K562 (cell line): ENCODE data around the gene HMX3. TPM values are rescaled to one million over a fixed set of nuclear protein-coding genes. Genes with fewer than 3 reads are reported as not detected.

ENCODE experiments used
- ATAC-seq: fragments of 200-7000 bp; cut with Tn5 transposase; 3 replicates; pipeline ENCODE4 v1.9.1; 2020; ENCODE audit warnings: moderate library complexity
- BruUV-seq: library from RNA; stranded (reverse); fragments of 400-500 nt; replicated peaks from 2 replicates; lab custom pipeline; 2021; lab: Mats Ljungman, UMichigan
- CTCF ChIA-PET: fragments of 300-600 bp; formaldehyde crosslinking; extraction: SDS; loops from one replicate; lab custom pipeline; 2021; ENCODE audit warnings: low intra/inter-chr PET ratio; lab: Yijun Ruan, JAX
- POLR2A ChIA-PET: fragments of 300-600, 350-650 bp; sonication (Branson Sonifier 250); formaldehyde crosslinking; extraction: SDS; loops from one replicate; lab custom pipeline; 2021; ENCODE audit warnings: antibody characterized with exemption, inconsistent platforms; lab: Yijun Ruan, JAX
- DNase-seq, 4 experiments: peaks; one replicate each; pipeline versions ENCODE4 v3.0.0 to v3.0.0-alpha.2; 2011 to 2018; ENCODE audit warnings: low spot score in 3 of 4, mixed read lengths in 3 of 4; ENCODE audit errors: extremely low read depth in 1 of 4
- FAIRE-seq: peaks from 2 replicates; lab custom pipeline; 2011; peaks lifted over from hg19 to GRCh38; lab: Jason Lieb, UNC
- H2AFZ ChIP-seq: 2 replicates; pipeline ENCODE4 v1.6.0; 2011; ENCODE audit warnings: low read depth, low read length, control low read depth, inconsistent platforms
- H3K27ac ChIP-seq: fragments of 200-600 bp; 3 replicates; pipeline ENCODE4 v1.8.0; 2011; ENCODE audit warnings: low read depth, mild to moderate bottlenecking, control low read depth, inconsistent platforms, low read length, moderate library complexity, mixed read lengths; ENCODE audit errors: extremely low read depth
- H3K27me3 ChIP-seq, 2 experiments: fragments of 300-600 bp in 1 of 2; 2 replicates in 1 of 2; 3 replicates in 1 of 2; pipeline versions ENCODE4 v1.6.0 to v1.8.0; 2011; ENCODE audit warnings: inconsistent platforms in 2 of 2, low read length in 2 of 2, mild to moderate bottlenecking in 1 of 2, mixed read lengths in 1 of 2, moderate library complexity in 1 of 2; ENCODE audit not compliant: control insufficient read depth in 2 of 2, insufficient read depth in 2 of 2
- H3K36me3 ChIP-seq: fragments of 300-600 bp; 3 replicates; pipeline ENCODE4 v1.8.0; 2011; ENCODE audit warnings: mild to moderate bottlenecking, low read length, inconsistent platforms; ENCODE audit not compliant: control insufficient read depth, insufficient read depth
- H3K4me1 ChIP-seq, 2 experiments: fragments of 200-600 bp in 1 of 2; replicated peaks in 1 of 2; 2 replicates in 1 of 2; 3 replicates in 1 of 2; pipeline versions ENCODE4 v1.5.1 to v1.8.0; 2011; ENCODE audit warnings: inconsistent platforms in 2 of 2, low read length in 2 of 2, mild to moderate bottlenecking in 1 of 2, mixed read lengths in 1 of 2, moderate library complexity in 1 of 2; ENCODE audit not compliant: control insufficient read depth in 2 of 2, insufficient read depth in 2 of 2
- H3K4me2 ChIP-seq: 2 replicates; pipeline ENCODE4 v1.6.1; 2011; ENCODE audit warnings: low read length, control low read depth, inconsistent platforms, mixed read lengths; ENCODE audit not compliant: insufficient read depth
- H3K4me3 ChIP-seq: fragments of 200-600 bp; sonication (generic), shearing (Covaris generic); 2 replicates; pipeline ENCODE4 v1.5.1; 2016; ENCODE audit warnings: control low read depth, inconsistent platforms
- H3K79me2 ChIP-seq: fragments of 200-600 bp; 3 replicates; pipeline ENCODE4 v1.8.0; 2011; ENCODE audit warnings: low read length, inconsistent platforms; ENCODE audit not compliant: control insufficient read depth, insufficient read depth
- H3K9ac ChIP-seq, 2 experiments: 2 replicates each; pipeline versions ENCODE4 v1.6.0 to v1.6.1; 2011; ENCODE audit warnings: low read depth in 2 of 2, low read length in 2 of 2, control low read depth in 1 of 2, inconsistent platforms in 1 of 2, mild to moderate bottlenecking in 1 of 2, mixed read lengths in 1 of 2; ENCODE audit not compliant: insufficient read depth in 1 of 2
- H3K9me1 ChIP-seq: one replicate; pipeline ENCODE4 v1.6.0; 2011; ENCODE audit warnings: inconsistent platforms, mild to moderate bottlenecking, low read length, moderate library complexity; ENCODE audit not compliant: control insufficient read depth, insufficient read depth
- H3K9me3 ChIP-seq: replicated peaks from 2 replicates; pipeline ENCODE4 v1.5.1; 2011; ENCODE audit warnings: low read depth, low read length, inconsistent platforms; ENCODE audit not compliant: control insufficient read depth, insufficient read depth
- H4K20me1 ChIP-seq: replicated peaks from 2 replicates; pipeline ENCODE4 v1.6.1; 2011; ENCODE audit warnings: low read length, inconsistent platforms, mixed read lengths; ENCODE audit not compliant: control insufficient read depth, insufficient read depth
- CREM ChIP-seq: IDR thresholded peaks from 2 replicates; pipeline ENCODE4 v1.6.1; 2014; ENCODE audit warnings: antibody characterized with exemption, low read depth
- ETS2 ChIP-seq: IDR thresholded peaks from 2 replicates; pipeline ENCODE4 v1.6.1; 2016; ENCODE audit warnings: borderline replicate concordance, missing genetic modification characterization, mild to moderate bottlenecking, moderate library complexity, missing compliant biosample characterization; ENCODE audit not compliant: poor library complexity, severe bottlenecking
- HIVEP1 ChIP-seq: fragments of 250-450 bp; sonication (Bioruptor Pico); IDR thresholded peaks from 2 replicates; pipeline ENCODE4 v1.4.0; 2020; ENCODE audit warnings: mild to moderate bottlenecking
- JUN ChIP-seq, 2 experiments: sonication (generic) in 1 of 2; formaldehyde crosslinking in 1 of 2; IDR thresholded peaks; 2 replicates each; pipeline versions ENCODE4 v1.6.1 to v1.8.0; 2012 to 2022; ENCODE audit warnings: borderline replicate concordance in 2 of 2, mild to moderate bottlenecking in 2 of 2, improper control_type of control experiment in 1 of 2, low read depth in 1 of 2, low read length in 1 of 2, missing genetic modification reagents in 1 of 2
- KDM2B ChIP-seq: fragments of 250-450 bp; sonication (Bioruptor Pico); IDR thresholded peaks from 2 replicates; pipeline ENCODE4 v1.8.0; 2021; ENCODE audit warnings: mild to moderate bottlenecking, moderate library complexity
- NRF1 ChIP-seq, 2 experiments: fragments of 450-650 bp; IDR thresholded peaks in 1 of 2; conservative IDR thresholded peaks in 1 of 2; 2 replicates each; pipeline ENCODE4 v1.6.1; 2014; ENCODE audit warnings: mild to moderate bottlenecking in 2 of 2
- PCBP1 ChIP-seq: fragments of 200-400 bp; formaldehyde crosslinking; IDR thresholded peaks from 2 replicates; pipeline ENCODE4 v1.6.1; 2018; ENCODE audit warnings: mild to moderate bottlenecking, low read depth, low read length; ENCODE audit not compliant: poor library complexity, severe bottlenecking
- POLR2B ChIP-seq: fragments of 450-650 bp; IDR thresholded peaks from 2 replicates; pipeline ENCODE4 v1.6.1; 2018; ENCODE audit warnings: low read depth; ENCODE audit not compliant: partially characterized antibody
- RBM25 ChIP-seq: fragments of 200-400 bp; formaldehyde crosslinking; IDR thresholded peaks from 2 replicates; pipeline ENCODE4 v1.6.1; 2018; ENCODE audit warnings: low read length, low read depth, moderate library complexity; ENCODE audit not compliant: severe bottlenecking
- SMARCE1 ChIP-seq: fragments of 450-650 bp; IDR thresholded peaks from 2 replicates; pipeline ENCODE4 v1.7.1; 2016; ENCODE audit warnings: mild to moderate bottlenecking
- SRSF1 ChIP-seq: fragments of 200-400 bp; formaldehyde crosslinking; IDR thresholded peaks from 2 replicates; pipeline ENCODE4 v1.6.1; 2017; ENCODE audit warnings: mild to moderate bottlenecking, low read depth, low read length, moderate library complexity
- TAF15 ChIP-seq: fragments of 200-400 bp; formaldehyde crosslinking; IDR thresholded peaks from 2 replicates; pipeline ENCODE4 v1.6.1; 2017; ENCODE audit warnings: mild to moderate bottlenecking, low read depth, low read length, moderate library complexity
- USF1 ChIP-seq: sonication (generic); formaldehyde crosslinking; IDR thresholded peaks from 2 replicates; pipeline ENCODE4 v1.9.0; 2022; ENCODE audit warnings: mild to moderate bottlenecking, missing genetic modification reagents
- ZNF134 ChIP-seq: fragments of 250-450 bp; sonication (Bioruptor Pico); conservative IDR thresholded peaks from 2 replicates; pipeline ENCODE4 v1.4.0; 2020
- ZNF75A ChIP-seq: fragments of 450-650 bp; formaldehyde crosslinking; IDR thresholded peaks from 2 replicates; pipeline ENCODE4 v1.4.0; 2020; ENCODE audit warnings: mild to moderate bottlenecking
- WGBS: fragments of 100-300 bp; shearing (Covaris generic); methylation state at CpG from one replicate; pipeline ENCODE4 v1.1.6; 2016; ENCODE audit warnings: low coverage, mixed read lengths; ENCODE audit not compliant: insufficient coverage; ENCODE audit errors: missing lambda C conversion rate; 5-methylcytosine and 5-hydroxymethylcytosine counted together
- in situ Hi-C: fragments of 300-500 bp; cut with MboI; formaldehyde crosslinking; loops from 4 replicates; pipeline ENCODE4 v1.15.0; 2018; ENCODE audit warnings: inconsistent platforms, mixed read lengths
- intact Hi-C: fragments of 100-400 bp; cut with micrococcal nuclease; formaldehyde crosslinking; loops from 2 replicates; pipeline ENCODE4 v1.14.2; 2022
- polyA plus RNA-seq, 8 experiments: library from polyadenylated mRNA; depleted of rRNA in 4 of 8; stranded (reverse) in 5 of 8; unstranded in 3 of 8; fragments of >200 nt; fragmentation: Nextera tagmentation in 2 of 8; fragmentation: Illumina TruSeq in 1 of 8; extraction: Ambion mirVana in 2 of 8; extraction: Trizol in 1 of 8; gene quantifications; 2 replicates each; pipeline versions ENCODE4 v1.2.1 to v1.2.3, GENCODE V29; 2011 to 2014; ENCODE audit warnings: inconsistent platforms in 1 of 8, missing spikeins in 1 of 8
- total RNA-seq, 7 experiments: library from RNA; depleted of rRNA in 6 of 7; stranded (reverse); fragments of >200 nt in 6 of 7; fragmentation: Illumina TruSeq in 2 of 7; extraction: Trizol in 2 of 7; gene quantifications; 2 replicates each; pipeline versions ENCODE4 v1.2.1 to v1.2.3, GENCODE V29; 2011 to 2021; ENCODE audit warnings: low replicate concordance in 1 of 7
- TF ChIP-seq, protein P1 (sequence below), 2 experiments: fragments of 450-650 bp; IDR thresholded peaks; 2 replicates each; pipeline ENCODE4 v1.6.1; 2016
- TF ChIP-seq, protein P2 (sequence below), 2 experiments: fragments of 450-650 bp in 1 of 2; sonication (generic) in 1 of 2; formaldehyde crosslinking; conservative IDR thresholded peaks; 2 replicates each; pipeline versions ENCODE4 v1.4.0 to v1.8.1; 2020 to 2022; ENCODE audit warnings: mild to moderate bottlenecking in 1 of 2, missing genetic modification reagents in 1 of 2

The HMX3 gene
- total and polyA plus RNA-seq, 9 of the 15 experiments (the other 6 are each of a cell fraction or from before 2014, with no cell fraction given): 0.55 to 43.5 (median 7.4) TPM; not detected in 2

GRCh38 chr10:123154092-123154710, 18.4 kb downstream of the HMX3 start, which contains the start of gene BUB3:
TSS of gene BUB3 (plus strand) at chr10:123154402. CDS start at chr10:123154918, 516 bp downstream.
- peak within 1 kb of the TSS; percentile 84 for H2AFZ ChIP-seq
- no peaks in the 10 kb centered on the region for H3K9me1 ChIP-seq
- ChIA-PET POLR2A (interaction anchor here (0.6 to 2.9 kb wide), 10 partner anchors 9 to 31 kb away, joined by 3 to 34 read pairs (median 6); no protein-coding TSS in a partner anchor), CTCF (no interaction called here)
- no TSS peak for BruUV-seq
- no peaks in the 10 kb centered on the region for H3K27me3 ChIP-seq
- H3K36me3 ChIP-seq: peaks cover 46% of the 10 kb centered on the region
- H3K9ac ChIP-seq: peak within 1 kb of the TSS; percentile 92 to 99
- peak; percentile 100 for FAIRE-seq
- in situ Hi-C loops: no loop called here
- peaks cover 13 to 24% of the 10 kb centered on the region in 2 experiments; a peak in 3 of 5 replicates for H3K4me1 ChIP-seq
- intact Hi-C loops: loop anchor here (1.0 kb wide), 1 partner anchor 15 kb away; no protein-coding TSS in a partner anchor
- H3K4me2 ChIP-seq: peak within 1 kb of the TSS; percentile 93
- under 1% methylated on average over 37 of the region's 50 CpGs for WGBS
- no peaks in the 10 kb centered on the region for H3K9me3 ChIP-seq
- H3K4me3 ChIP-seq: peak within 1 kb of the TSS; percentile 90
- H3K79me2 ChIP-seq: peaks cover 51% of the 10 kb centered on the region
- DNase-seq: peak; percentile 95 to 97 (median 96)
- peak; percentile 97 for ATAC-seq
- peak within 1 kb of the TSS; percentile 98 for H3K27ac ChIP-seq
- H4K20me1 ChIP-seq: peaks cover 10% of the 10 kb centered on the region
- TF ChIP-seq, protein P1, sequence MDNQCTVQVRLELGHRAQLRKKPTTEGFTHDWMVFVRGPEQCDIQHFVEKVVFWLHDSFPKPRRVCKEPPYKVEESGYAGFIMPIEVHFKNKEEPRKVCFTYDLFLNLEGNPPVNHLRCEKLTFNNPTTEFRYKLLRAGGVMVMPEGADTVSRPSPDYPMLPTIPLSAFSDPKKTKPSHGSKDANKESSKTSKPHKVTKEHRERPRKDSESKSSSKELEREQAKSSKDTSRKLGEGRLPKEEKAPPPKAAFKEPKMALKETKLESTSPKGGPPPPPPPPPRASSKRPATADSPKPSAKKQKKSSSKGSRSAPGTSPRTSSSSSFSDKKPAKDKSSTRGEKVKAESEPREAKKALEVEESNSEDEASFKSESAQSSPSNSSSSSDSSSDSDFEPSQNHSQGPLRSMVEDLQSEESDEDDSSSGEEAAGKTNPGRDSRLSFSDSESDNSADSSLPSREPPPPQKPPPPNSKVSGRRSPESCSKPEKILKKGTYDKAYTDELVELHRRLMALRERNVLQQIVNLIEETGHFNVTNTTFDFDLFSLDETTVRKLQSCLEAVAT (IDR thresholded peaks at IDR 0.05): peak in 1 of 2 experiments; percentile 51; a peak in 1 of 4 replicates
- no peak for TF ChIP-seq PCBP1
- peak; percentile 89 for TF ChIP-seq POLR2B
- no peak for TF ChIP-seq HIVEP1 (CRISPR knock-in tag)
- 0 out of 2 replicates have a peak, but pooled peaks have one; percentile 12 for TF ChIP-seq SMARCE1
- no peak for TF ChIP-seq NRF1 (conservative IDR thresholded peaks at IDR 0.05 in 1 of 2, IDR thresholded peaks at IDR 0.05 in 1 of 2)
- no peak for TF ChIP-seq SRSF1
- no peak for TF ChIP-seq ZNF75A (CRISPR knock-in tag)
- TF ChIP-seq ETS2 (tag): no peak
- TF ChIP-seq CREM: peak; percentile 91
- TF ChIP-seq, protein P2, sequence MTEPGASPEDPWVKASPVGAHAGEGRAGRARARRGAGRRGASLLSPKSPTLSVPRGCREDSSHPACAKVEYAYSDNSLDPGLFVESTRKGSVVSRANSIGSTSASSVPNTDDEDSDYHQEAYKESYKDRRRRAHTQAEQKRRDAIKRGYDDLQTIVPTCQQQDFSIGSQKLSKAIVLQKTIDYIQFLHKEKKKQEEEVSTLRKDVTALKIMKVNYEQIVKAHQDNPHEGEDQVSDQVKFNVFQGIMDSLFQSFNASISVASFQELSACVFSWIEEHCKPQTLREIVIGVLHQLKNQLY (CRISPR knock-in tag; conservative IDR thresholded peaks at IDR 0.05): no peak
- peak; percentile 98 for TF ChIP-seq USF1 (CRISPR knock-in tag)
- peak; percentile 65 for TF ChIP-seq RBM25
- no peak for TF ChIP-seq ZNF134 (CRISPR knock-in tag)
- no peak for TF ChIP-seq KDM2B (CRISPR knock-in tag)
- peak; percentile 23; the same call in 1 of the 2 replicates for TF ChIP-seq JUN (IDR thresholded peaks at IDR 0.05; ENCODE audit: borderline replicate concordance, low read depth, low read length)
- TF ChIP-seq JUN (CRISPR knock-in tag; IDR thresholded peaks at IDR 0.05; ENCODE audit: borderline replicate concordance): no peak
- no peak for TF ChIP-seq TAF15
